ENCODE data around the gene NCMAP. TPM values are rescaled to one million over a fixed set of nuclear protein-coding genes. Genes with fewer than 3 reads are reported as not detected.

NCMAP gene
- total and polyA plus RNA-seq, 2 of the 8 experiments (the other 6 are each of a cell fraction or from before 2014, with no cell fraction given), result 0.21 to 0.39 TPM

GRCh38 chr1:24635195-24635843 lies 79.4 kb downstream of the NCMAP start:
- Histone ChIP-seq H3K79me2 (ENCODE audit: control insufficient read depth in 1 of 2, insufficient read depth in 2 of 2, low read length in 2 of 2) (no peaks in the 10 kb centered on the region), H3K14ac (ENCODE audit: insufficient read length) (no peak overlapping the region), H4K91ac (replicated peaks; ENCODE audit: insufficient read length, low read length) (no peak overlapping the region), H4K8ac (ENCODE audit: extremely low read depth, insufficient read depth, low read length) (no peak overlapping the region), H3K4me1 (replicated peaks in 1 of 4; ENCODE audit: control insufficient read depth in 3 of 4, insufficient read depth in 4 of 4, low read length in 3 of 4) (peaks cover 0 to 4% (median 0%) of the 10 kb centered on the region in 4 experiments; a peak in 4 of 7 replicates), H3K4me3 (ENCODE audit: extremely low read depth in 1 of 4, insufficient read depth in 2 of 4, low read depth in 3 of 4, low read length in 4 of 4) (no peak overlapping the region), H3K4ac (replicated peaks; ENCODE audit: insufficient read length, low read depth, low read length) (no peak overlapping the region), H3K18ac (ENCODE audit: extremely low read depth, low read length) (no peak overlapping the region), H3K27me3 (replicated peaks in 1 of 4; ENCODE audit: control insufficient read depth in 3 of 4, extremely low read depth in 1 of 4, insufficient read depth in 3 of 4, low read length in 3 of 4) (no peaks in the 10 kb centered on the region), H3K79me1 (ENCODE audit: low read depth, low read length) (no peaks in the 10 kb centered on the region), H4K5ac (ENCODE audit: insufficient read length, low read depth, low read length) (no peak overlapping the region), H2BK120ac (replicated peaks; ENCODE audit: low read depth, low read length) (no peak overlapping the region), H3K36me3 (ENCODE audit: control insufficient read depth in 2 of 4, insufficient read depth in 4 of 4, low read length in 3 of 4) (no peaks in the 10 kb centered on the region), H3K4me2 (ENCODE audit: insufficient read depth in 1 of 2, low read depth in 2 of 2, low read length in 2 of 2) (no peak overlapping the region), H4K20me1 (replicated peaks in 1 of 2; ENCODE audit: control insufficient read depth in 1 of 2, insufficient read depth in 2 of 2, low read length in 2 of 2) (no peaks in the 10 kb centered on the region), H3K9ac (replicated peaks in 1 of 4; ENCODE audit: extremely low read depth in 1 of 4, low read depth in 3 of 4, low read length in 3 of 4) (no peak overlapping the region), H2BK12ac (ENCODE audit: low read depth, low read length) (no peak overlapping the region), H3K9me3 (ENCODE audit: insufficient read depth in 2 of 2, low read depth in 1 of 2, low read length in 1 of 2) (no peaks in the 10 kb centered on the region), H2AFZ (ENCODE audit: low read length) (no peak overlapping the region), H2BK15ac (ENCODE audit: low read length) (no peak overlapping the region), H3K23ac (ENCODE audit: insufficient read length) (no peak overlapping the region), H3K23me2 (ENCODE audit: low read depth, low read length) (no peaks in the 10 kb centered on the region; the same call in none of the 2 replicates), H2AK5ac (ENCODE audit: low read depth, low read length) (no peak overlapping the region), H2BK5ac (ENCODE audit: low read depth, low read length) (no peak overlapping the region), H2BK20ac (ENCODE audit: low read length) (no peak overlapping the region), H3K27ac (ENCODE audit: low read depth, low read length) (no peak overlapping the region), H3K56ac (replicated peaks; ENCODE audit: insufficient read length, low read depth, low read length) (no peak overlapping the region)
- TF ChIP-seq ASH2L (IDR thresholded peaks at IDR 0.05; ENCODE audit: low read length) (no peak), SIN3A (conservative IDR thresholded peaks at IDR 0.05 in 1 of 2, IDR thresholded peaks at IDR 0.05 in 1 of 2; ENCODE audit: low read depth in 1 of 2, low read length in 2 of 2) (0 out of 4 replicates have a peak, but pooled peaks of 1 of the 2 experiments have one; percentile 38), RAD21 (IDR thresholded peaks at IDR 0.05 in 1 of 2, conservative IDR thresholded peaks at IDR 0.05 in 1 of 2; ENCODE audit: low read depth in 2 of 2, low read length in 2 of 2) (peak; percentile 82 to 86), CTCF (IDR thresholded peaks at IDR 0.05; ENCODE audit: control extremely low read depth in 1 of 3, insufficient read depth in 1 of 3, low read depth in 1 of 3, low read length in 3 of 3) (peak in 2 of 3 experiments; percentile 65 to 73; a peak in 3 of 4 replicates), HDAC2 (IDR thresholded peaks at IDR 0.05; ENCODE audit: borderline replicate concordance in 1 of 2, low read depth in 2 of 2, low read length in 2 of 2) (no peak), YY1 (IDR thresholded peaks at IDR 0.05; ENCODE audit: low read depth, low read length) (no peak), EGR1 (IDR thresholded peaks at IDR 0.05; ENCODE audit: borderline replicate concordance, low read depth, low read length) (no peak), POLR2A (IDR thresholded peaks at IDR 0.05; ENCODE audit: control extremely low read depth in 1 of 2, low read depth in 2 of 2, low read length in 2 of 2) (no peak)
- FAIRE-seq (peak; percentile 91), DNase-seq (ENCODE audit: low read depth in 1 of 2, low spot score in 2 of 2) (no peak)
- POLR2A ChIA-PET (ENCODE audit: partially characterized antibody), result no interaction called here
- CTCF ChIA-PET (ENCODE audit: partially characterized antibody), result interaction anchor here (0.6 to 7.1 kb wide), 18 partner anchors 12 to 244 kb away, joined by 3 to 45 read pairs (median 4); no protein-coding TSS in a partner anchor
- 32% methylated on average over 4 of the region's 4 CpGs; no CpG with 5 or more reads in 1 of the 2 experiments for WGBS, 2 experiments (ENCODE audit: extremely low coverage in 1 of 2, insufficient coverage in 1 of 2, insufficient read length in 1 of 2, insufficient replicate concordance in 2 of 2, low coverage in 1 of 2, low lambda C conversion rate in 2 of 2, missing lambda C conversion rate in 1 of 2)

Measured in H1 (cell line).